ENCODE data around the gene PIK3R5. TPM values are rescaled to one million over a fixed set of nuclear protein-coding genes. Genes with fewer than 3 reads are reported as not detected.
A peak's percentile ranks its signal among the peaks of the same experiment; 100 is the strongest.
"Not testable (repeated sequence)": the region's sequence is repeated elsewhere in the genome, so short reads cannot be mapped to it uniquely, and the experiment has no call there.

The PIK3R5 gene
- polyA plus RNA-seq, 3 donors from 2014 or later: 26.7 to 90.9 (median 28.9) TPM

GRCh38 chr17:8856869-8857575 lies 108.5 kb downstream of the PIK3R5 start:
- Mint-ChIP-seq H3K9me3 (no peaks in the 10 kb centered on the region), H3K27me3 (ENCODE audit: low read depth in 3 of 3) (peaks cover 0 to 2% (median 0%) of the 10 kb centered on the region in 3 donors), H3K4me1 (peaks cover 18 to 31% of the 10 kb centered on the region in 2 donors), H3K36me3 (peaks cover 0 to 5% (median 3%) of the 10 kb centered on the region in 3 donors), H3K27ac (no peak overlapping the region), H3K4me3 (peak overlapping the region in 3 of 5 donors; percentile 12 to 34 (median 27))
- no peak for DNase-seq

DNA sequence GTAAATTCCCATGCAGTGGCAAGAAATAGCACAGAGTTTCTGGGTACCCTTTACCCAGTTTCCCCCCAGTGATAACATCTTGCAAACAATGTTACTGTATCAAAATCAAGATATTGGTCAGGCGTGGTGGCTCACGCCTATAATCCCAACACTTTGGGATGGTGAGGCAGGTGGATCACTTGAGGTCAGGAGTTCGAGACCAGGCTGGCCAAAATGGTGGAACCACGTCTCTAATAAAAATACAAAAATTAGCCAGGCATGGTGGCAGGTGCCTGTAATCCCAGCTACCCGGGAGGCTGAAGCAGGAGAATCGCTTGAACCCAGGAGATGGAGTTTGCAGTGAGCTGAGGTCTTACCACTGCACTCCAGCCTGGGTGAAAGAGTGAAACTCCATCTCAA lies 109.3 kb downstream of the PIK3R5 start:
- not testable (repeated sequence) for H3K27ac Mint-ChIP-seq; DNase-seq; H3K9me3 Mint-ChIP-seq; H3K27me3 Mint-ChIP-seq (ENCODE audit: low read depth in 3 of 3)
- peaks cover 0 to 11% (median 3%) of the 10 kb centered on the region in 3 donors for H3K36me3 Mint-ChIP-seq
- H3K4me1 Mint-ChIP-seq: peaks cover 12 to 23% of the 10 kb centered on the region in 2 donors
- H3K4me3 Mint-ChIP-seq: peak overlapping the region in 1 of 5 donors; percentile 10

- no peak for DNase-seq
- H3K4me3 Mint-ChIP-seq: peak overlapping the region in 1 of 5 donors; percentile 7
These were observed 109.9 kb downstream of the PIK3R5 start for GRCh38 chr17:8855477-8856204.

DNA sequence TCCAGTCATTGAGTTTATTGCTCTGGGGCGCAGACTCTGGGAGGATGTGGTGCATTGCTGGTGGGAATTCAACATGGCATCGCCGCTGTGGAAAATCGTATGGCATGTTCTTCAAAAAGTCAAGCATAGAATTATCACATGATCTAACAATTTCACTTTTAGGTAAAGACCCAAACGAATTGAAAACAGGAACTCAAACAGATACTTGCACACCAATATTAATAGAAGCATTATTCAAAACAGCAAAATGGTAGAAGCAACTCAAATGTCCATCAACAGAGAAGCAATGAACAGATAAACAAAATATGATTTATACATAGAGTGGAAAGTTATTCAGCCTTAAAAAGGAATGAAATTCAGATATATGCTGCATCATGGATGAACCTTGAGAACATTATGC lies 113.9 kb downstream of the PIK3R5 start:
- Mint-ChIP-seq H3K4me3 (no peak overlapping the region), H3K9me3 (no peaks in the 10 kb centered on the region), H3K4me1 (peaks cover 0 to 3% of the 10 kb centered on the region in 2 donors), H3K27ac (no peak overlapping the region), H3K36me3 (peaks cover 0 to 7% (median 0%) of the 10 kb centered on the region in 3 donors), H3K27me3 (ENCODE audit: low read depth in 3 of 3) (peaks cover 0 to 2% (median 0%) of the 10 kb centered on the region in 3 donors)
- no peak for DNase-seq

More at GRCh38 chr17:8855477-8856204, 109.9 kb downstream of the PIK3R5 start:
- Mint-ChIP-seq H3K9me3 (no peaks in the 10 kb centered on the region), H3K27me3 (ENCODE audit: low read depth in 3 of 3) (peaks cover 0 to 2% (median 0%) of the 10 kb centered on the region in 3 donors), H3K27ac (no peak overlapping the region), H3K36me3 (peaks cover 0 to 11% (median 3%) of the 10 kb centered on the region in 3 donors), H3K4me1 (peaks cover 9 to 19% of the 10 kb centered on the region in 2 donors)

- no peak for DNase-seq
- H3K9me3 Mint-ChIP-seq: no peaks in the 10 kb centered on the region
- no peak overlapping the region for H3K4me3 Mint-ChIP-seq
- no peak overlapping the region for H3K27ac Mint-ChIP-seq
- H3K27me3 Mint-ChIP-seq (ENCODE audit: low read depth in 3 of 3): peaks cover 0 to 2% (median 0%) of the 10 kb centered on the region in 3 donors
- H3K36me3 Mint-ChIP-seq: peaks cover 0 to 18% (median 0%) of the 10 kb centered on the region in 3 donors
- no peaks in the 10 kb centered on the region for H3K4me1 Mint-ChIP-seq
These were observed 116.0 kb downstream of the PIK3R5 start for GRCh38 chr17:8849311-8850041.

DNA sequence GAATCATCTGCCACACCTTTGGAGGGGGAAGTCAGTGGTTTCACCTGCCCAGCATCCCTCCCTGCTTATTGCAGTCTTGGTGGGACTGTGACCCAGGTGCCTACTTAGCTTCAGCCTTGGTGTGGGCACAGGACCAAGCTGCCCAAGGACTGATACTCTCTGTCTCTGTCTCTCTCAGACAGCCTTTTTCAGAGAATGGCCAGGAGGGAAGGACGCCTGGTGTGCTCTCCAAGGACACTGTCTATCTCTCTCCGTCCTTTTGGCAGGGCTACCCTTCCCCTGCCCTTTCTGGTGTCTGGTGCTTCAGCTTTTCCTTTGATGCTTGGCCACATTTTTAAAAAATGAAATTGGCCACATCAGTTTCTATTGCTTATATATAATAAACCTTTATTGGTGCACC lies 117.6 kb downstream of the PIK3R5 start:
- H3K4me1 Mint-ChIP-seq: no peaks in the 10 kb centered on the region
- H3K4me3 Mint-ChIP-seq: no peak overlapping the region
- no peak overlapping the region for H3K27ac Mint-ChIP-seq
- peaks cover 0 to 2% (median 2%) of the 10 kb centered on the region in 3 donors for H3K27me3 Mint-ChIP-seq (ENCODE audit: low read depth in 3 of 3)
- H3K9me3 Mint-ChIP-seq: no peaks in the 10 kb centered on the region
- peaks cover 0 to 18% (median 0%) of the 10 kb centered on the region in 3 donors for H3K36me3 Mint-ChIP-seq
- no peak for DNase-seq

GRCh38 chr17:8846768-8847211 lies 118.7 kb downstream of the PIK3R5 start:
- Mint-ChIP-seq H3K27ac (peak overlapping the region in 1 of 6 donors; percentile 1), H3K36me3 (peaks cover 0 to 15% (median 0%) of the 10 kb centered on the region in 3 donors), H3K9me3 (no peaks in the 10 kb centered on the region), H3K4me3 (no peak overlapping the region), H3K27me3 (ENCODE audit: low read depth in 3 of 3) (peaks cover 0 to 2% (median 2%) of the 10 kb centered on the region in 3 donors), H3K4me1 (no peaks in the 10 kb centered on the region)
- DNase-seq: no peak

- Mint-ChIP-seq H3K36me3 (peaks cover 0 to 11% (median 0%) of the 10 kb centered on the region in 3 donors), H3K27ac (no peak overlapping the region), H3K9me3 (no peaks in the 10 kb centered on the region), H3K27me3 (ENCODE audit: low read depth in 3 of 3) (peaks cover 0 to 2% (median 2%) of the 10 kb centered on the region in 3 donors), H3K4me1 (no peaks in the 10 kb centered on the region), H3K4me3 (no peak overlapping the region)
- DNase-seq: no peak
These were observed 121.0 kb downstream of the PIK3R5 start for GRCh38 chr17:8844229-8845218.

- no peak overlapping the region for H3K4me3 Mint-ChIP-seq
- peaks cover 0 to 2% (median 2%) of the 10 kb centered on the region in 3 donors for H3K27me3 Mint-ChIP-seq (ENCODE audit: low read depth in 3 of 3)
- peaks cover 0 to 12% (median 0%) of the 10 kb centered on the region in 3 donors for H3K36me3 Mint-ChIP-seq
- no peaks in the 10 kb centered on the region for H3K4me1 Mint-ChIP-seq
- no peak overlapping the region for H3K27ac Mint-ChIP-seq
- no peak for DNase-seq
- no peaks in the 10 kb centered on the region for H3K9me3 Mint-ChIP-seq
These were observed 122.2 kb downstream of the PIK3R5 start for GRCh38 chr17:8843344-8843743.

DNA sequence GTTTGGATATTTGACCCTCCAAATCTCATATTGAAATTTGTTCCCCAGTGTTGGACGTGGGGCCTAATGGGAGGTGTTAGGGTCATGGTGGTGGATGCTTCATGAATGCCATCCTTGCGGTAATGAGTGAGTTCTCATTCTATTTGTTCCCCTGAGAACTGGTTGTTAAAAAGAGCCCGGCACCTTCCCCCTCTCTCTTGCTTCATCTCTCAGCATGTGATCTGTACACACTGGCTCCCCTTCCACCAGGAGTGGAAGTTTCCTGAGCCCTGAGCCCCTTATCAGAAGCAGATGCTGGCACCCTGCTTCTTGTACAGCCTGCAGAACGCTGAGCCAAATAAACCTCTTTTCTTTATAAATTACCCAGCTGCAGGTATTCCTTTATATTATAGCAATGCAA lies 123.7 kb downstream of the PIK3R5 start:
- no peaks in the 10 kb centered on the region for H3K4me1 Mint-ChIP-seq
- no peak overlapping the region for H3K4me3 Mint-ChIP-seq
- H3K9me3 Mint-ChIP-seq: no peaks in the 10 kb centered on the region
- H3K27me3 Mint-ChIP-seq (ENCODE audit: low read depth in 3 of 3): peaks cover 0 to 2% (median 2%) of the 10 kb centered on the region in 3 donors
- H3K36me3 Mint-ChIP-seq: peaks cover 0 to 21% (median 0%) of the 10 kb centered on the region in 3 donors
- H3K27ac Mint-ChIP-seq: no peak overlapping the region
- no peak for DNase-seq

DNA sequence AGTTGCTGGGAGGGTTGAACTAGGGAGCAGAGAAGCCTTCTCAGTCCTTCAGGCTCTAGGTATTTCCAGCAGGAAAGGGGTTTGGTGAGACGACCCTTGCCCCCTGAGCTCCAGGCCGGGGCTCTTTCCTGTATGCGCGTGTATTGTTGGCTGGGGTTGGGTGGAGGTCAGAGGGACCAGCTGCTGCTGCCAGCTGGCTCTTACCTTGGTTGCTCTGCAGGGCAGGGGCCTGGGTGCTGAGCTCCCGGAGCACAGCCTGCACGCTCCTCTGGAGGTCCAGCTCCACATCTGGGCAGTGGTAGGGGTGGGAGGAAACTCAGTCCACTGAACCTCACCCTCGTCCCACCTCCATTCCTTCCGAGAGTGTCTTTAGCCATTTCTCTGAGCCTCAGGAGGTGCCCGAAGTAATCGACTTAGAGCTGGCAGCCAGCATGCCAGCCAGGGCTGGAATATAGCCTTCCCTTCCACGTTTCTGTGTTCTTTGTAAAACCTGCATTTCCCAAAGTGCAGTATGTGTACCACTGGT lies 126.0 kb downstream of the PIK3R5 start:
- H3K27me3 Mint-ChIP-seq (ENCODE audit: low read depth in 3 of 3): peaks cover 0 to 2% (median 2%) of the 10 kb centered on the region in 3 donors
- H3K4me3 Mint-ChIP-seq: no peak overlapping the region
- no peak for DNase-seq
- peaks cover 0 to 10% (median 0%) of the 10 kb centered on the region in 3 donors for H3K36me3 Mint-ChIP-seq
- H3K9me3 Mint-ChIP-seq: no peaks in the 10 kb centered on the region
- no peaks in the 10 kb centered on the region for H3K4me1 Mint-ChIP-seq
- H3K27ac Mint-ChIP-seq: no peak overlapping the region

DNA sequence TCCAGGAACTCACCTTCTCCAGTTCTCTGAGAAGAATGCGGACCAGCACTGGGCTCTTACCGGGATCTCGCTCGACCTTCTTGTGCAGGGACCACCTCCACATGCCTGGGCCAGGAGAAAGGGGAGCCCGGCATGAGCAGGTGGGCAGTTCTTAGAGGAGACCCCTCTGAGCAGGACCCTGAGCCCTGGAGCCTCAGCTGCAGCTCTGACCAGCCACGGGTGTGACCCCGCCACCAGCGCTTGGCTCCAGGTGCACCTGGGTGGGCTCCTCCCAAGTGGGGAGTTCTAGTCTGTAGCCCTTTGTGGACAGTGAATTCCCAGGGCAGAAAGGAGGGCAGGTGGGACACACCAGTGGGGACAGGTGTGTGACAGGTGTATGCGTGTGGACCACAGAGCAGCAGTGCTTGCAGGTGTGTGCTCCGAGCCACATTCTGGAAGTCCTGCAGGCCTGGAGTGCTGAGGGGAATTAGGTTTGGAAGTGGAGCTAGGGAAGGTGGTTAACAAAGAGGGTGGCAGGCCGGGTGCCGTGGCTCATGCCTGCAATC lies 126.9 kb downstream of the PIK3R5 start:
- no peak overlapping the region for H3K4me3 Mint-ChIP-seq
- H3K27ac Mint-ChIP-seq: no peak overlapping the region
- no peak for DNase-seq

More for the DNA sequence above, 126.9 kb downstream of the PIK3R5 start:
- H3K4me1 Mint-ChIP-seq: no peaks in the 10 kb centered on the region
- peaks cover 0 to 2% (median 2%) of the 10 kb centered on the region in 3 donors for H3K27me3 Mint-ChIP-seq (ENCODE audit: low read depth in 3 of 3)
- H3K36me3 Mint-ChIP-seq: peaks cover 0 to 14% (median 0%) of the 10 kb centered on the region in 3 donors
- H3K9me3 Mint-ChIP-seq: no peaks in the 10 kb centered on the region
